Psoas muscle (tissue), 8 donors: Measurements from ENCODE around the gene WWTR1. TPM values are rescaled to one million over a fixed set of nuclear protein-coding genes. Genes with fewer than 3 reads are reported as not detected.

ENCODE experiments used
- ATAC-seq, 4 donors: fragments of 200-7000 bp; cut with Tn5 transposase; one replicate each; pipeline ENCODE4 v1.9.1; 2020; ENCODE audit warnings: moderate library complexity in 3 of 4, mild to moderate bottlenecking in 2 of 4
- DNase-seq, 2 donors: peaks; one replicate each; pipeline ENCODE4 v3.0.0-alpha.2; 2020
- H3K27ac ChIP-seq: fragments of 200-600 bp; one replicate; pipeline ENCODE4 v1.8.0; 2022
- H3K27me3 ChIP-seq, 3 donors: fragments of 200-600 bp in 1 of 3; one replicate each; pipeline versions ENCODE4 v1.6.1 to v1.8.0; 2013 to 2022; ENCODE audit warnings: low read length in 2 of 3, mild to moderate bottlenecking in 2 of 3, moderate library complexity in 1 of 3; ENCODE audit not compliant: insufficient read depth in 3 of 3
- H3K36me3 ChIP-seq, 2 donors: fragments of 200-600 bp in 1 of 2; one replicate each; pipeline versions ENCODE4 v1.6.1 to v1.8.0; 2013 to 2022; ENCODE audit warnings: low read depth in 1 of 2, mild to moderate bottlenecking in 1 of 2, moderate library complexity in 1 of 2; ENCODE audit not compliant: insufficient read depth in 1 of 2
- H3K4me1 ChIP-seq: fragments of 200-600 bp; one replicate; pipeline ENCODE4 v1.8.0; 2022
- H3K4me3 ChIP-seq: fragments of 200-600 bp; one replicate; pipeline ENCODE4 v1.8.0; 2022; ENCODE audit warnings: mild to moderate bottlenecking
- H3K9me3 ChIP-seq: fragments of 200-600 bp; one replicate; pipeline ENCODE4 v1.8.0; 2022
- CTCF ChIP-seq: fragments of 200-600 bp; IDR thresholded peaks from one replicate; pipeline ENCODE4 v1.8.0; 2022; ENCODE audit warnings: antibody characterized with exemption
- WGBS, 3 donors: extraction: QIAGEN DNeasy Blood & Tissue Kit; methylation state at CpG; one replicate each; pipeline versions ENCODE4 v1.1.6 to v1.1.7; 2013; 5-methylcytosine and 5-hydroxymethylcytosine counted together
- intact Hi-C, 2 donors: fragments of 100-400 bp; cut with DNase I; formaldehyde crosslinking; loops; one replicate each; pipeline versions ENCODE4 v1.11.0 to v1.14.2; 2022
- polyA plus RNA-seq, 3 donors: library from polyadenylated mRNA; stranded (reverse); fragments of 200-250 nt; gene quantifications; one replicate each; pipeline ENCODE4 v1.2.3, GENCODE V29; 2013
- total RNA-seq, 4 donors: library from RNA; stranded (reverse); fragmentation: NEBNext Ultra II Directional in 2 of 4; extraction: Animal tissue kit (Norgen Biotek cat#: 25700) in 2 of 4; gene quantifications; one replicate each; pipeline versions ENCODE4 v1.2.1 to v1.2.4, GENCODE V29; 2021 to 2023
- donor health status: healthy with polysubstance abuse.
- donor health status: DM: no; HTN: no; CAD: no; lungs with moderate emphysema.
- donor health status: Bipolar disorder and iron deficiency.
- donor health status: healthy.
- donor health status: DM: yes; HTN: yes; CAD: no.
- donor health status: DM: no; HTN: no; CAD: no.
- donor health status: DM: no; HTN: no; CAD: no.
- donor health status: DM: yes; HTN: yes; CAD: no.

The WWTR1 gene
- total and polyA plus RNA-seq, 7 donors, result 6.7 to 53.5 (median 24.7) TPM

- Histone ChIP-seq H3K27ac (peak overlapping the region; percentile 88), H3K27me3 (no peaks in the 10 kb centered on the region), H3K36me3 (no peaks in the 10 kb centered on the region), H3K9me3 (no peaks in the 10 kb centered on the region), H3K4me3 (no peak overlapping the region), H3K4me1 (peaks cover 87% of the 10 kb centered on the region)
- intact Hi-C loops, result loop anchor here in 1 of 2 donors (5.0 kb wide), 1 partner anchor 78 kb away; the partner anchor contains the start of gene WWTR1
- ATAC-seq (no peak), DNase-seq (no peak)
- no peak for TF ChIP-seq CTCF
- 68 to 87% (median 77%) methylated on average over 1 of the region's 1 CpG for WGBS, 3 donors
These were observed 78.7 kb downstream of the WWTR1 start for GRCh38 chr3:149579161-149579560.

GRCh38 chr3:149577801-149578200 lies 80.0 kb downstream of the WWTR1 start:
- no peak overlapping the region for H3K4me3 ChIP-seq
- 68 to 87% (median 80%) methylated on average over 2 of the region's 2 CpGs for WGBS, 3 donors
- no peaks in the 10 kb centered on the region for H3K27me3 ChIP-seq
- no peak for TF ChIP-seq CTCF
- no peaks in the 10 kb centered on the region for H3K9me3 ChIP-seq
- ATAC-seq, result no peak
- intact Hi-C loops, result loop anchor here in 1 of 2 donors (5.0 kb wide), 1 partner anchor 80 kb away; the partner anchor contains the start of gene WWTR1
- H3K36me3 ChIP-seq, result no peaks in the 10 kb centered on the region
- peak overlapping the region; percentile 88 for H3K27ac ChIP-seq
- DNase-seq, result no peak
- H3K4me1 ChIP-seq, result peaks cover 88% of the 10 kb centered on the region

GRCh38 chr3:149575961-149576564 lies 81.8 kb downstream of the WWTR1 start:
- peak overlapping the region; percentile 6 for H3K4me3 ChIP-seq
- WGBS, 3 donors, result 24 to 45% (median 25%) methylated on average over 5 of the region's 5 CpGs
- peaks cover 93% of the 10 kb centered on the region for H3K4me1 ChIP-seq

GRCh38 chr3:149575213-149575960 lies 82.4 kb downstream of the WWTR1 start:
- Histone ChIP-seq H3K4me1 (peaks cover 92% of the 10 kb centered on the region), H3K27ac (peak overlapping the region; percentile 88), H3K36me3 (peaks cover 0 to 10% of the 10 kb centered on the region in 2 donors), H3K9me3 (no peaks in the 10 kb centered on the region), H3K27me3 (no peaks in the 10 kb centered on the region), H3K4me3 (peak overlapping the region; percentile 6)
- no peak for TF ChIP-seq CTCF
- ATAC-seq, result peak; percentile 81 to 84 (median 82)
- intact Hi-C loops, result loop anchor here in 1 of 2 donors (5.0 kb wide), 1 partner anchor 82 kb away; the partner anchor contains the start of gene WWTR1
- 8 to 24% (median 13%) methylated on average over 7 of the region's 7 CpGs for WGBS, 3 donors
- peak; percentile 73 to 75 for DNase-seq

More at GRCh38 chr3:149575961-149576564, 81.8 kb downstream of the WWTR1 start:
- no peak for TF ChIP-seq CTCF
- peak; percentile 79 to 85 (median 80) for ATAC-seq
- intact Hi-C loops, result loop anchor here in 1 of 2 donors (5.0 kb wide), 1 partner anchor 81 kb away; the partner anchor contains the start of gene WWTR1
- Histone ChIP-seq H3K27me3 (no peaks in the 10 kb centered on the region), H3K9me3 (no peaks in the 10 kb centered on the region), H3K27ac (peak overlapping the region; percentile 88), H3K36me3 (peaks cover 0 to 10% of the 10 kb centered on the region in 2 donors)
- peak in 1 of 2 donors; percentile 16 for DNase-seq
